ENCODE measurements around the gene MAP7. TPM values are rescaled to one million over a fixed set of nuclear protein-coding genes. Genes with fewer than 3 reads are reported as not detected.

MAP7 gene
- total and polyA plus RNA-seq, 11 donors = 0.86 to 3.2 (median 2.1) TPM

- Histone ChIP-seq H3K4me3 (no peak overlapping the region), H3K27me3 (no peaks in the 10 kb centered on the region), H3K27ac (no peak overlapping the region), H3K9me3 (no peaks in the 10 kb centered on the region), H3K36me3 (no peaks in the 10 kb centered on the region), H3K4me1 (peaks cover 0 to 16% (median 3%) of the 10 kb centered on the region in 12 donors)
- ATAC-seq (no peak), DNase-seq (no peak)
- intact Hi-C loops (cut with DNase I) = no loop called here
- TF ChIP-seq CTCF (IDR thresholded peaks at IDR 0.05) (no peak), POLR2A (IDR thresholded peaks at IDR 0.05) (no peak)
- 61 to 76% (median 70%) methylated on average over 2 of the region's 2 CpGs for WGBS, 4 donors
These were observed 25.8 kb downstream of the MAP7 start for GRCh38 chr6:136524339-136524935.

GRCh38 chr6:136523196-136523595 lies 27.0 kb downstream of the MAP7 start:
- intact Hi-C loops (cut with DNase I) = no loop called here
- peaks cover 0 to 2% (median 0%) of the 10 kb centered on the region in 9 donors for H3K27me3 ChIP-seq
- WGBS, 4 donors = 88 to 94% (median 89%) methylated on average over 4 of the region's 4 CpGs

GRCh38 chr6:136522636-136523035 lies 27.6 kb downstream of the MAP7 start:
- no peaks in the 10 kb centered on the region for H3K36me3 ChIP-seq
- H3K9me3 ChIP-seq = no peaks in the 10 kb centered on the region
- H3K4me1 ChIP-seq = peaks cover 0 to 16% (median 3%) of the 10 kb centered on the region in 12 donors
- ATAC-seq = no peak
- intact Hi-C loops (cut with DNase I) = no loop called here
- no peak for TF ChIP-seq POLR2A (IDR thresholded peaks at IDR 0.05)
- TF ChIP-seq CTCF (IDR thresholded peaks at IDR 0.05) = no peak
- DNase-seq = no peak
- peaks cover 0 to 8% (median 0%) of the 10 kb centered on the region in 9 donors for H3K27me3 ChIP-seq
- H3K27ac ChIP-seq = no peak overlapping the region
- H3K4me3 ChIP-seq = no peak overlapping the region
- 83 to 90% (median 85%) methylated on average over 3 of the region's 3 CpGs for WGBS, 4 donors

More at GRCh38 chr6:136523196-136523595, 27.0 kb downstream of the MAP7 start:
- peaks cover 0 to 16% (median 3%) of the 10 kb centered on the region in 12 donors for H3K4me1 ChIP-seq
- H3K9me3 ChIP-seq = no peaks in the 10 kb centered on the region
- ATAC-seq (no peak), DNase-seq (no peak)
- H3K27ac ChIP-seq = no peak overlapping the region
- H3K4me3 ChIP-seq = no peak overlapping the region
- H3K36me3 ChIP-seq = no peaks in the 10 kb centered on the region
- no peak for TF ChIP-seq POLR2A (IDR thresholded peaks at IDR 0.05)
- no peak for TF ChIP-seq CTCF (IDR thresholded peaks at IDR 0.05)

GRCh38 chr6:136521911-136522310 lies 28.3 kb downstream of the MAP7 start:
- H3K36me3 ChIP-seq = no peaks in the 10 kb centered on the region
- no peak overlapping the region for H3K4me3 ChIP-seq
- intact Hi-C loops (cut with DNase I) = no loop called here
- no peak for TF ChIP-seq CTCF (IDR thresholded peaks at IDR 0.05)
- TF ChIP-seq POLR2A (IDR thresholded peaks at IDR 0.05) = no peak
- H3K9me3 ChIP-seq = no peaks in the 10 kb centered on the region
- H3K27me3 ChIP-seq = peaks cover 0 to 8% (median 0%) of the 10 kb centered on the region in 9 donors
- no peak overlapping the region for H3K27ac ChIP-seq
- WGBS, 4 donors = 88 to 91% (median 89%) methylated on average over 4 of the region's 4 CpGs
- ATAC-seq (no peak), DNase-seq (no peak)
- H3K4me1 ChIP-seq = peaks cover 0 to 9% (median 2%) of the 10 kb centered on the region in 12 donors

Data from heart left ventricle (tissue), 16 donors.